MCF 10A (cell line): ENCODE data around the gene CSNK1A1. TPM values are rescaled to one million over a fixed set of nuclear protein-coding genes. Genes with fewer than 3 reads are reported as not detected.
A peak's percentile ranks its signal among the peaks of the same experiment; 100 is the strongest.

Source experiments
- BruUV-seq: library from RNA; stranded (reverse); fragments of 400-500 nt; replicated peaks from 2 replicates; lab custom pipeline; 2021; lab: Mats Ljungman, UMichigan
- CTCF ChIA-PET: fragments of 300-600 bp; sonication (Branson Sonifier 250); formaldehyde crosslinking; extraction: SDS; loops from one replicate; lab custom pipeline; 2021; ENCODE audit warnings: antibody characterized with exemption, inconsistent platforms; lab: Yijun Ruan, JAX
- POLR2A ChIA-PET: fragments of 300-600, 350-650 bp; sonication (Branson Sonifier 250); formaldehyde crosslinking; extraction: SDS; loops from one replicate; lab custom pipeline; 2020; ENCODE audit warnings: antibody characterized with exemption, inconsistent platforms; lab: Yijun Ruan, JAX
- DNase-seq: peaks from one replicate; pipeline ENCODE4 v3.0.0-alpha.2; 2018; ENCODE audit not compliant: unreplicated experiment
- H3K27ac Mint-ChIP-seq: one replicate; pipeline ENCODE4 v1.8.0; 2022; ENCODE audit warnings: mild to moderate bottlenecking, low read depth, mixed read lengths; ENCODE audit not compliant: unreplicated experiment
- H3K27me3 Mint-ChIP-seq: one replicate; pipeline ENCODE4 v1.8.0; 2022; ENCODE audit warnings: mixed read lengths; ENCODE audit not compliant: insufficient read depth, unreplicated experiment
- H3K36me3 Mint-ChIP-seq: one replicate; pipeline ENCODE4 v1.8.0; 2022; ENCODE audit warnings: mild to moderate bottlenecking, moderate library complexity, mixed read lengths; ENCODE audit not compliant: insufficient read depth, unreplicated experiment
- H3K4me1 Mint-ChIP-seq: one replicate; pipeline ENCODE4 v1.8.0; 2022; ENCODE audit warnings: mixed read lengths; ENCODE audit not compliant: insufficient read depth, unreplicated experiment
- H3K4me3 Mint-ChIP-seq: one replicate; pipeline ENCODE4 v1.8.0; 2022; ENCODE audit warnings: mild to moderate bottlenecking, moderate library complexity, mixed read lengths; ENCODE audit not compliant: unreplicated experiment
- H3K9me3 Mint-ChIP-seq: one replicate; pipeline ENCODE4 v1.8.0; 2022; ENCODE audit warnings: mixed read lengths; ENCODE audit not compliant: unreplicated experiment
- CTCF ChIP-seq: fragments of 200-600 bp; IDR thresholded peaks from one replicate; pipeline ENCODE4 v1.8.0; 2022; ENCODE audit warnings: antibody characterized with exemption, mild to moderate bottlenecking; ENCODE audit not compliant: unreplicated experiment
- intact Hi-C: fragments of 100-400 bp; cut with micrococcal nuclease; formaldehyde crosslinking; loops from 2 replicates; pipeline ENCODE4 v1.14.1; 2022
- total RNA-seq: library from RNA; stranded (reverse); gene quantifications from 2 replicates; pipeline ENCODE4 v1.2.3, GENCODE V29; 2022

CSNK1A1 gene
- total RNA-seq, 1 experiment from 2014 or later = 744 TPM

DNA sequence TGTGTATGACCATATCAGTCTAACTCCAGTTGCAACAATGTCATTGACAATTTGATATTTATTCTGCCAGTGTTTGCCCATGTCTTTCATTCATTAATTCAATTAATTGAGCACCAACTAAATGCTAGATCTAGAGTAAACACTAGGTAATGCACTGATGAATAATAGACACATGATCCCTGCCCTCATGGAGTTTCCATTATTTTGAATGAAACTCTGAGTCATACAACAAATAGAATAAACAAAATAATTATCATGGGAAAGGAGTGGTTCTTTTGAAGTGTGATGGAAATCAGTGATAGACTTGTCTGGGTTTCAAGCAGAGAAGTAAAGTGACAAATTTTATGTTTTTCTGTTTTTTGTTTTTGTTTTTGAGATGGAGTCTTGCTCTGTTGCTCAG, 34.7 kb upstream of the CSNK1A1 start:
- no peak overlapping the region for H3K4me3 Mint-ChIP-seq
- H3K9me3 Mint-ChIP-seq = no peaks in the 10 kb centered on the region
- TF ChIP-seq CTCF = no peak
- BruUV-seq = no TSS peak
- no peaks in the 10 kb centered on the region for H3K27me3 Mint-ChIP-seq
- peaks cover 28% of the 10 kb centered on the region for H3K4me1 Mint-ChIP-seq
- CTCF ChIA-PET = interaction anchor here (0.6 to 4.6 kb wide), 5 partner anchors 15 to 218 kb away, joined by 3 to 26 read pairs (median 3); no protein-coding TSS in a partner anchor
- intact Hi-C loops = no loop called here
- DNase-seq = no peak
- H3K36me3 Mint-ChIP-seq = peaks cover 3% of the 10 kb centered on the region
- POLR2A ChIA-PET = interaction anchor here (2.4 kb wide), 1 partner anchor 33 kb away, joined by 10 read pairs; no protein-coding TSS in a partner anchor
- no peak overlapping the region for H3K27ac Mint-ChIP-seq

- Mint-ChIP-seq H3K27ac (no peak overlapping the region), H3K27me3 (no peaks in the 10 kb centered on the region), H3K36me3 (no peaks in the 10 kb centered on the region), H3K4me3 (no peak overlapping the region), H3K9me3 (no peaks in the 10 kb centered on the region), H3K4me1 (peaks cover 36% of the 10 kb centered on the region)
- TF ChIP-seq CTCF = no peak
- intact Hi-C loops = no loop called here
- no peak for DNase-seq
- ChIA-PET CTCF (interaction anchor here (0.6 to 5.5 kb wide), 9 partner anchors 14 to 377 kb away, joined by 4 to 58 read pairs (median 4); partner anchors contain the start of gene SLC26A2), POLR2A (interaction anchor here (0.6 to 7.3 kb wide), 16 partner anchors 9 to 190 kb away, joined by 3 to 85 read pairs (median 24); partner anchors contain the start of gene CSNK1A1)
- BruUV-seq = no TSS peak
Observed at GRCh38 chr5:149584121-149584520, 32.9 kb upstream of the CSNK1A1 start.

DNA sequence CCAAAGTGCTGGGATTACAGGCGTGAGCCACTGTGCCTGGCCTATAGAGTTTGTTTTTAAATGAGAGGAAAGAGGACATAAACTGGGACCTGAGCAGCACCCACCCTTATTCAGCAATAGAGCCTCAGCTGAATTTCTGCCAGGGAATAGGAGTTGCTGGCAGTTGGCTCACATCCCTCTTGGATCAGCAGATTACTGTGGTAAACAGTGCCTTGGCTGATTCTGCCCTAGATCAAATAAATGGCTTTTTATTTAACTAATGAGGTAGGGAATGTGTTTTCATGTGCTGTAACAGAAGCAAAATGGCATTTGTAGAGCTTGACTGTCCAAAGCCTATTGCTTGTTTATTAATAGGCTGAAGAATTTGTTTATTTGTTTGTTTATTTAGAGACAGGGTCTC, 32.2 kb upstream of the CSNK1A1 start:
- intact Hi-C loops = no loop called here

More for the DNA sequence above, 32.2 kb upstream of the CSNK1A1 start:
- Mint-ChIP-seq H3K36me3 (no peaks in the 10 kb centered on the region), H3K4me1 (peaks cover 36% of the 10 kb centered on the region), H3K27me3 (no peaks in the 10 kb centered on the region), H3K27ac (peak overlapping the region; percentile 49), H3K9me3 (no peaks in the 10 kb centered on the region), H3K4me3 (no peak overlapping the region)
- ChIA-PET CTCF (interaction anchor here (0.6 to 6.6 kb wide), 14 partner anchors 7 to 377 kb away, joined by 3 to 58 read pairs (median 6); partner anchors contain the start of gene SLC26A2), POLR2A (interaction anchor here (0.6 to 7.3 kb wide), 27 partner anchors 8 to 465 kb away, joined by 3 to 85 read pairs (median 5); partner anchors contain the start of gene CSNK1A1)
- no TSS peak for BruUV-seq
- no peak for TF ChIP-seq CTCF
- DNase-seq = no peak
